ACHN (cell line): ENCODE measurements around the gene IL13RA1.
"Not testable (repeated sequence)": the region's sequence is repeated elsewhere in the genome, so short reads cannot be mapped to it uniquely, and the experiment has no call there.

ENCODE experiments used
- DNase-seq: peaks from one replicate; pipeline ENCODE4 v3.0.0-alpha.2; 2015
- in situ Hi-C: cut with HindIII; loops from 2 replicates; pipeline ENCODE4 v1.10.0; 2017; ENCODE audit warnings: low sequenced_read_pairs, low pct_ligation_motif_present, low pct_unique_long_range_greater_than_20kb

IL13RA1 gene

GRCh38 chrX:118761939-118762707 is 34.7 kb downstream of the IL13RA1 start:
- no peak for DNase-seq
- in situ Hi-C loops: no loop called here

- in situ Hi-C loops: no loop called here
- DNase-seq: no peak
Measured at GRCh38 chrX:118763489-118763888, 36.1 kb downstream of the IL13RA1 start.

- in situ Hi-C loops: no loop called here
- no peak for DNase-seq
Measured at GRCh38 chrX:118764122-118764521, 36.7 kb downstream of the IL13RA1 start.

- in situ Hi-C loops: no loop called here
- DNase-seq: no peak
Measured at GRCh38 chrX:118770133-118770760, 42.8 kb downstream of the IL13RA1 start.

- no peak for DNase-seq
- in situ Hi-C loops: no loop called here
Measured at GRCh38 chrX:118772051-118772450, 44.6 kb downstream of the IL13RA1 start.

- in situ Hi-C loops: no loop called here
- no peak for DNase-seq
Measured at GRCh38 chrX:118773782-118774181, 46.4 kb downstream of the IL13RA1 start.

GRCh38 chrX:118779581-118779980 is 52.2 kb downstream of the IL13RA1 start:
- in situ Hi-C loops: no loop called here
- DNase-seq: no peak

GRCh38 chrX:118780509-118780908 is 53.1 kb downstream of the IL13RA1 start:
- no peak for DNase-seq
- in situ Hi-C loops: no loop called here

- in situ Hi-C loops: no loop called here
- DNase-seq: no peak
Measured at GRCh38 chrX:118780911-118781310, 53.5 kb downstream of the IL13RA1 start.

- in situ Hi-C loops: no loop called here
- DNase-seq: no peak
Measured at GRCh38 chrX:118795528-118796280, 68.3 kb downstream of the IL13RA1 start.

GRCh38 chrX:118802857-118803256 is 75.5 kb downstream of the IL13RA1 start:
- no peak for DNase-seq
- in situ Hi-C loops: loop anchor here (25.0 kb wide), 1 partner anchor 166 kb away; no protein-coding TSS in a partner anchor

GRCh38 chrX:118807151-118808017 is 80.0 kb downstream of the IL13RA1 start:
- peak; percentile 21 for DNase-seq
- in situ Hi-C loops: loop anchor here (25.0 kb wide), 1 partner anchor 170 kb away; no protein-coding TSS in a partner anchor

GRCh38 chrX:118817257-118817656 is 89.9 kb downstream of the IL13RA1 start:
- in situ Hi-C loops: loop anchor here (25.0 kb wide), 1 partner anchor 180 kb away; no protein-coding TSS in a partner anchor
- not testable (repeated sequence) for DNase-seq

- peak; percentile 45 for DNase-seq
- in situ Hi-C loops: loop anchor here (25.0 kb wide), 1 partner anchor 186 kb away; no protein-coding TSS in a partner anchor
Measured at GRCh38 chrX:118823263-118824172, 96.1 kb downstream of the IL13RA1 start, which contains the start of gene ZCCHC12. TSS of gene ZCCHC12 (plus strand) at chrX:118823824. CDS start at chrX:118825245, 1,421 bp downstream.

GRCh38 chrX:118824173-118824730 is 96.8 kb downstream of the IL13RA1 start:
- no peak for DNase-seq
- in situ Hi-C loops: loop anchor here (25.0 kb wide), 1 partner anchor 187 kb away; no protein-coding TSS in a partner anchor

GRCh38 chrX:118825227-118825626 is 97.8 kb downstream of the IL13RA1 start:
- in situ Hi-C loops: no loop called here
- no peak for DNase-seq
